GM12878 (cell line): Measurements from ENCODE around the gene MRPL21. TPM values are rescaled to one million over a fixed set of nuclear protein-coding genes. Genes with fewer than 3 reads are reported as not detected.

ENCODE experiments used
- ATAC-seq: fragments of 200-7000 bp; cut with Tn5 transposase; 3 replicates; pipeline ENCODE4 v1.9.1; 2020; ENCODE audit warnings: mild to moderate bottlenecking, moderate library complexity
- BruUV-seq: library from RNA; stranded (reverse); fragments of 400-500 nt; replicated peaks from 2 replicates; lab custom pipeline; 2021; lab: Mats Ljungman, UMichigan
- CTCF ChIA-PET: fragments of 300-600 bp; sonication (Branson Sonifier 250); formaldehyde crosslinking; extraction: SDS; loops from one replicate; lab custom pipeline; 2021; ENCODE audit warnings: inconsistent platforms; lab: Yijun Ruan, JAX
- POLR2A ChIA-PET: fragments of 350-600 bp; formaldehyde crosslinking; extraction: SDS; loops from one replicate; lab custom pipeline; 2021; ENCODE audit warnings: inconsistent platforms; lab: Charles Lee
- RAD21 ChIA-PET: fragments of 300-600 bp; sonication (Branson Sonifier 250); formaldehyde crosslinking; loops from one replicate; lab custom pipeline; 2023; ENCODE audit warnings: antibody characterized with exemption; ENCODE audit not compliant: unreplicated experiment; lab: Charles Lee
- SMC1A ChIA-PET: fragments of 300-600 bp; sonication (Branson Sonifier 250); formaldehyde crosslinking; loops from one replicate; lab custom pipeline; 2023; ENCODE audit not compliant: unreplicated experiment, uncharacterized antibody; lab: Charles Lee
- DNase-seq: peaks from one replicate; pipeline ENCODE4 v3.0.0-alpha.2; 2011; ENCODE audit warnings: low read depth, low spot score
- FAIRE-seq: peaks from 3 replicates; lab custom pipeline; 2011; peaks lifted over from hg19 to GRCh38; lab: Jason Lieb, UNC
- H2AFZ ChIP-seq: 2 replicates; pipeline ENCODE4 v1.6.0; 2011; ENCODE audit warnings: low read depth, low read length, control low read depth; ENCODE audit not compliant: control insufficient read depth
- H3K27ac ChIP-seq: 2 replicates; pipeline ENCODE4 v1.5.1; 2011; ENCODE audit warnings: control low read depth; ENCODE audit not compliant: control insufficient read depth, insufficient read depth
- H3K27me3 ChIP-seq, 2 experiments: replicated peaks in 1 of 2; 2 replicates each; pipeline versions ENCODE4 v1.6.0 to v1.6.1; 2011; ENCODE audit warnings: low read length in 1 of 2; ENCODE audit not compliant: control insufficient read depth in 2 of 2, insufficient read depth in 2 of 2
- H3K36me3 ChIP-seq, 2 experiments: 2 replicates each; pipeline ENCODE4 v1.5.1; 2011; ENCODE audit warnings: low read length in 1 of 2; ENCODE audit not compliant: control insufficient read depth in 2 of 2, insufficient read depth in 2 of 2
- H3K4me1 ChIP-seq: 2 replicates; pipeline ENCODE4 v1.6.1; 2011; ENCODE audit warnings: mild to moderate bottlenecking, low read length, moderate library complexity, mixed read lengths; ENCODE audit not compliant: control insufficient read depth, insufficient read depth
- H3K4me2 ChIP-seq: 2 replicates; pipeline ENCODE4 v1.6.0; 2011; ENCODE audit warnings: control low read depth; ENCODE audit not compliant: control insufficient read depth, insufficient read depth
- H3K4me3 ChIP-seq: fragments of 200-600 bp; sonication (generic); 2 replicates; pipeline ENCODE4 v1.5.1; 2016
- H3K79me2 ChIP-seq: 2 replicates; pipeline ENCODE4 v1.6.0; 2011; ENCODE audit warnings: low read length; ENCODE audit not compliant: control insufficient read depth, insufficient read depth
- H3K9ac ChIP-seq: 2 replicates; pipeline ENCODE4 v1.8.0; 2011; ENCODE audit warnings: low read length, control low read depth, mixed read lengths; ENCODE audit not compliant: control insufficient read depth, insufficient read depth
- H3K9me3 ChIP-seq: replicated peaks from 3 replicates; pipeline ENCODE4 v1.5.1; 2011; ENCODE audit warnings: mild to moderate bottlenecking, low read length; ENCODE audit not compliant: control insufficient read depth, insufficient read depth
- H4K20me1 ChIP-seq: 2 replicates; pipeline ENCODE4 v1.6.0; 2011; ENCODE audit not compliant: control insufficient read depth, insufficient read depth
- FOXK2 ChIP-seq: fragments of 450-650 bp; IDR thresholded peaks from 2 replicates; pipeline ENCODE4 v1.6.1; 2017; ENCODE audit warnings: mild to moderate bottlenecking, moderate library complexity
- IKZF2 ChIP-seq, 2 experiments: fragments of 450-650 bp; IDR thresholded peaks; 2 replicates each; pipeline ENCODE4 v1.6.1; 2017; ENCODE audit warnings: mild to moderate bottlenecking in 2 of 2, moderate library complexity in 2 of 2
- LARP7 ChIP-seq: fragments of 450-650 bp; IDR thresholded peaks from 2 replicates; pipeline ENCODE4 v1.6.1; 2017; ENCODE audit warnings: mild to moderate bottlenecking
- MYC ChIP-seq: IDR thresholded peaks from 2 replicates; pipeline ENCODE4 v1.6.1; 2011; ENCODE audit warnings: mild to moderate bottlenecking, low read length, moderate library complexity, inconsistent platforms; ENCODE audit not compliant: insufficient read depth, insufficient replicate concordance, insufficient read length, severe bottlenecking
- SIX5 ChIP-seq: IDR thresholded peaks from 2 replicates; pipeline ENCODE4 v1.6.1; 2011; ENCODE audit warnings: mild to moderate bottlenecking, low read depth, low read length, moderate library complexity; ENCODE audit not compliant: severe bottlenecking
- SREBF2 ChIP-seq: IDR thresholded peaks from 2 replicates; pipeline ENCODE4 v1.6.1; 2012; ENCODE audit warnings: mild to moderate bottlenecking, low read length
- SRF ChIP-seq, 2 experiments: IDR thresholded peaks; 2 replicates each; pipeline ENCODE4 v1.6.1; 2011; ENCODE audit warnings: low read depth in 2 of 2, low read length in 2 of 2, mild to moderate bottlenecking in 1 of 2, moderate library complexity in 1 of 2
- TARDBP ChIP-seq: IDR thresholded peaks from 2 replicates; pipeline ENCODE4 v1.6.1; 2016; ENCODE audit warnings: borderline replicate concordance
- TBL1XR1 ChIP-seq: IDR thresholded peaks from 2 replicates; pipeline ENCODE4 v1.6.1; 2012; ENCODE audit warnings: low read depth, low read length, improper control_type of control experiment
- WGBS: methylation state at CpG from one replicate; pipeline ENCODE4 v1.1.6; 2016; ENCODE audit warnings: low lambda C conversion rate; ENCODE audit not compliant: insufficient replicate concordance, insufficient coverage; ENCODE audit errors: missing lambda C conversion rate; 5-methylcytosine and 5-hydroxymethylcytosine counted together
- in situ Hi-C: fragments of 300-500 bp; cut with MboI; formaldehyde crosslinking; loops from 9 replicates; pipeline ENCODE4 v1.14.3; 2018; ENCODE audit warnings: mixed read lengths
- intact Hi-C: fragments of 100-400 bp; cut with micrococcal nuclease; formaldehyde crosslinking; loops from one replicate; pipeline ENCODE4 v1.14.2; 2022; ENCODE audit not compliant: unreplicated experiment
- polyA plus RNA-seq, 11 experiments: library from polyadenylated mRNA; depleted of rRNA in 4 of 11; unstranded in 6 of 11; stranded (reverse) in 5 of 11; fragments of >200 nt; fragmentation: Nextera tagmentation in 4 of 11; fragmentation: Illumina TruSeq in 1 of 11; extraction: Ambion mirVana in 4 of 11; extraction: Trizol in 1 of 11; gene quantifications; 1 replicate in 1 of 11; 2 replicates in 10 of 11; pipeline versions ENCODE4 v1.2.1 to v1.2.3, GENCODE V29; 2011 to 2016; ENCODE audit warnings: inconsistent platforms in 2 of 11, missing spikeins in 2 of 11, low read depth in 1 of 11
- total RNA-seq, 4 experiments: library from RNA; depleted of rRNA in 3 of 4; stranded (reverse); fragments of >200 nt in 3 of 4; fragmentation: Illumina TruSeq in 1 of 4; extraction: Trizol in 1 of 4; gene quantifications; 2 replicates each; pipeline versions ENCODE4 v1.2.1 to v1.2.3, GENCODE V29; 2013 to 2021
- TF ChIP-seq, protein P1 (sequence below): IDR thresholded peaks from 2 replicates; pipeline ENCODE4 v1.6.1; 2012; ENCODE audit warnings: low read length, inconsistent platforms
- TF ChIP-seq, protein P2 (sequence below): IDR thresholded peaks from 2 replicates; pipeline ENCODE4 v1.6.1; 2012; ENCODE audit warnings: mild to moderate bottlenecking, low read depth, low read length

The MRPL21 gene
- total and polyA plus RNA-seq, 10 of the 15 experiments (the other 5 are each of a cell fraction or from before 2014, with no cell fraction given): 86.6 to 283 (median 130) TPM

DNA sequence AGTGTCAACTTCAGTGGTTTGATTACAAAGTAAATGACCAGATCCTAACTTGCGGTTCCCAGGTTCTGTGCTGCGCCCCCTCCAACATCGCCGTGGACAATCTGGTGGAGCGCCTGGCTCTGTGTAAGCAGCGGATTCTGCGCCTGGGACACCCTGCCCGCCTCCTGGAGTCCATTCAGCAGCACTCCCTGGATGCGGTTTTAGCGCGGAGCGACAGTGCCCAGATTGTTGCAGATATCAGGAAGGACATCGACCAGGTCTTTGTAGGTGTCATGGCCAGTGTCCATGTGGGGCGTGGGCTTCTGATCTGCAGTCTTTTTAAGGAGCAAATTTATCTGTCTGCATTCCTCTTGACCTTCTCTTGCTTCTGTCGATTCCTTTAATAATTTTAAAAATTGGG is 11.1 kb upstream of the MRPL21 start:
- Histone ChIP-seq H3K9ac (no peak overlapping the region), H4K20me1 (no peaks in the 10 kb centered on the region), H3K4me1 (no peaks in the 10 kb centered on the region), H3K36me3 (peaks cover 4 to 15% of the 10 kb centered on the region in 2 experiments), H3K4me2 (no peak overlapping the region), H3K27me3 (no peaks in the 10 kb centered on the region), H3K27ac (no peak overlapping the region), H3K9me3 (no peaks in the 10 kb centered on the region), H2AFZ (no peak overlapping the region), H3K4me3 (no peak overlapping the region), H3K79me2 (no peaks in the 10 kb centered on the region)
- no peak for ATAC-seq
- ChIA-PET CTCF (no interaction called here), RAD21 (no interaction called here), POLR2A (no interaction called here), SMC1A (no interaction called here)
- no peak for DNase-seq
- no TSS peak for BruUV-seq
- WGBS: 98% methylated on average over 15 of the region's 15 CpGs
- in situ Hi-C loops (no loop called here), intact Hi-C loops (no loop called here)
- TF ChIP-seq SRF (IDR thresholded peaks at IDR 0.05; ENCODE audit: low read depth in 2 of 2, low read length in 2 of 2) (no peak), MYC (no peak), TARDBP (no peak), TBL1XR1 (no peak)
- TF ChIP-seq, protein P1, sequence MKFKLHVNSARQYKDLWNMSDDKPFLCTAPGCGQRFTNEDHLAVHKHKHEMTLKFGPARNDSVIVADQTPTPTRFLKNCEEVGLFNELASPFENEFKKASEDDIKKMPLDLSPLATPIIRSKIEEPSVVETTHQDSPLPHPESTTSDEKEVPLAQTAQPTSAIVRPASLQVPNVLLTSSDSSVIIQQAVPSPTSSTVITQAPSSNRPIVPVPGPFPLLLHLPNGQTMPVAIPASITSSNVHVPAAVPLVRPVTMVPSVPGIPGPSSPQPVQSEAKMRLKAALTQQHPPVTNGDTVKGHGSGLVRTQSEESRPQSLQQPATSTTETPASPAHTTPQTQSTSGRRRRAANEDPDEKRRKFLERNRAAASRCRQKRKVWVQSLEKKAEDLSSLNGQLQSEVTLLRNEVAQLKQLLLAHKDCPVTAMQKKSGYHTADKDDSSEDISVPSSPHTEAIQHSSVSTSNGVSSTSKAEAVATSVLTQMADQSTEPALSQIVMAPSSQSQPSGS: no peak
- FAIRE-seq: no peak

DNA sequence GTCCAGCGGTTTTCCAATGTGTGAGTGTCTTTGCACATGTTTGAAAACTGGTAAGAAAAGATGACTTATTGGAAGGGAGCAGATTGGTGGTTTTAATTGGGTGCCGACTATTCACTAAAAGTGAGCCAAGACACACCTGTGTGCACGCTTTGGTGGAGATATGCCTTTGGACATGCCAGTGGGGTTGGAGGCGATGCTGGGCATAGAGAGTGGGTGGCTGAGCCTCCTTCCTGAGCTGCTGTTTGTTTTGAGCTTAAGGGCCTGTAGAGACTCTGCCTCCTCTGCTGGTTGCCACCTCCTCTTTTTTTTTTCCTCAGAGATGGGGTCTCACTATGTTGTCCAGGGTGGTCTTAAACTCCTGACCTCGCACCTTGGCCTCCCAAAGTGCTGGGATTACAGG is 9.6 kb upstream of the MRPL21 start:
- no peaks in the 10 kb centered on the region for H3K79me2 ChIP-seq
- no peak overlapping the region for H3K27ac ChIP-seq
- FAIRE-seq (no peak), DNase-seq (no peak), ATAC-seq (no peak)
- H3K9ac ChIP-seq: no peak overlapping the region
- WGBS: 88% methylated on average over 5 of the region's 5 CpGs
- intact Hi-C loops: no loop called here
- H3K4me1 ChIP-seq: no peaks in the 10 kb centered on the region
- H4K20me1 ChIP-seq: no peaks in the 10 kb centered on the region
- ChIA-PET CTCF (no interaction called here), SMC1A (no interaction called here), POLR2A (no interaction called here), RAD21 (no interaction called here)
- H3K4me3 ChIP-seq: no peak overlapping the region
- no peak overlapping the region for H2AFZ ChIP-seq
- peaks cover 4 to 20% of the 10 kb centered on the region in 2 experiments for H3K36me3 ChIP-seq
- BruUV-seq: no TSS peak
- in situ Hi-C loops: no loop called here
- H3K4me2 ChIP-seq: no peak overlapping the region
- no peaks in the 10 kb centered on the region for H3K27me3 ChIP-seq
- H3K9me3 ChIP-seq: no peaks in the 10 kb centered on the region
- TF ChIP-seq SIX5 (no peak), FOXK2 (no peak), SREBF2 (no peak), LARP7 (no peak), IKZF2 (IDR thresholded peaks at IDR 0.05) (no peak)
- TF ChIP-seq, protein P2, sequence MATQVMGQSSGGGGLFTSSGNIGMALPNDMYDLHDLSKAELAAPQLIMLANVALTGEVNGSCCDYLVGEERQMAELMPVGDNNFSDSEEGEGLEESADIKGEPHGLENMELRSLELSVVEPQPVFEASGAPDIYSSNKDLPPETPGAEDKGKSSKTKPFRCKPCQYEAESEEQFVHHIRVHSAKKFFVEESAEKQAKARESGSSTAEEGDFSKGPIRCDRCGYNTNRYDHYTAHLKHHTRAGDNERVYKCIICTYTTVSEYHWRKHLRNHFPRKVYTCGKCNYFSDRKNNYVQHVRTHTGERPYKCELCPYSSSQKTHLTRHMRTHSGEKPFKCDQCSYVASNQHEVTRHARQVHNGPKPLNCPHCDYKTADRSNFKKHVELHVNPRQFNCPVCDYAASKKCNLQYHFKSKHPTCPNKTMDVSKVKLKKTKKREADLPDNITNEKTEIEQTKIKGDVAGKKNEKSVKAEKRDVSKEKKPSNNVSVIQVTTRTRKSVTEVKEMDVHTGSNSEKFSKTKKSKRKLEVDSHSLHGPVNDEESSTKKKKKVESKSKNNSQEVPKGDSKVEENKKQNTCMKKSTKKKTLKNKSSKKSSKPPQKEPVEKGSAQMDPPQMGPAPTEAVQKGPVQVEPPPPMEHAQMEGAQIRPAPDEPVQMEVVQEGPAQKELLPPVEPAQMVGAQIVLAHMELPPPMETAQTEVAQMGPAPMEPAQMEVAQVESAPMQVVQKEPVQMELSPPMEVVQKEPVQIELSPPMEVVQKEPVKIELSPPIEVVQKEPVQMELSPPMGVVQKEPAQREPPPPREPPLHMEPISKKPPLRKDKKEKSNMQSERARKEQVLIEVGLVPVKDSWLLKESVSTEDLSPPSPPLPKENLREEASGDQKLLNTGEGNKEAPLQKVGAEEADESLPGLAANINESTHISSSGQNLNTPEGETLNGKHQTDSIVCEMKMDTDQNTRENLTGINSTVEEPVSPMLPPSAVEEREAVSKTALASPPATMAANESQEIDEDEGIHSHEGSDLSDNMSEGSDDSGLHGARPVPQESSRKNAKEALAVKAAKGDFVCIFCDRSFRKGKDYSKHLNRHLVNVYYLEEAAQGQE: no peak
